ENCODE data around the gene SPATA9.
"Not testable (repeated sequence)": the region's sequence is repeated elsewhere in the genome, so short reads cannot be mapped to it uniquely, and the experiment has no call there.

Gene SPATA9

DNA sequence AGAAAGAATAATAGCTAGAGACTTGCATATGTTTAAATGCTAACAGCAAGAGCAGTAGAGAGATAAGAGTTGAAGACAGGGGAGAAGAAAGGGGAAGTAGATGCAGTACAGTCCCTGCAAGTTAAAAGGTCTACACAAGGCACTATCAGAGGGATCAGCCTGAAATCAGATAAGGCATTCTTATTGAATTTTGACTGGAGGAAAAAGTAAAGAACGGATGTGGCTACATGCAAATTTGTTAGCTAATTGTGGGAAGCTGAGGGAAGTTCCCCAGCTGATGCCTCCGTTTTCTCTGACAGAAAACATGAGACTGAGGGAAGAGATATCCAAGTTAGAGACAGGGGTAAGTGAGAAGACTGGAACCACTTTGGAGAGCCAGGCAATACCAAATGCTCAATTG lies 35.4 kb upstream of the SPATA9 start:
- peak; percentile 82 for FAIRE-seq
- no peak for DNase-seq (ENCODE audit: extremely low spot score, insufficient read length, low read depth)

DNA sequence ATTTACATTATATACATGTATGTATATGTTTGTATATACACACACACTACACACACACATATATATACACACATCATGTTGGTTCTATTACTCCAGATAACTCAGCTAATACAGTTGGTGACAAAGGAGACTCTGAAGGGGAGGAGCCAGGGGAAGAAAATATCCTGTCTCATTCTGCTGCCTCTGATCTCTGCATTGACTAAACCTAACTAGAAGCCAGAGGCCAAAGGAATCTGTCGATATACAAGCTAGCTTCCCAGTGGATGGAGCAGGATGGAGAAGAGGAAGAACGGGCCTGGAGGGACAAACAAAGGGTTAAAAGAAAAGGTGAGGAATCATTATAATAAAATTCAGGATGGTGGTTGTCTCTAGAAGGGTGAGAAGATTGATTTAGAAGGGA lies 34.6 kb upstream of the SPATA9 start:
- FAIRE-seq (no peak), DNase-seq (ENCODE audit: extremely low spot score, insufficient read length, low read depth) (no peak)

DNA sequence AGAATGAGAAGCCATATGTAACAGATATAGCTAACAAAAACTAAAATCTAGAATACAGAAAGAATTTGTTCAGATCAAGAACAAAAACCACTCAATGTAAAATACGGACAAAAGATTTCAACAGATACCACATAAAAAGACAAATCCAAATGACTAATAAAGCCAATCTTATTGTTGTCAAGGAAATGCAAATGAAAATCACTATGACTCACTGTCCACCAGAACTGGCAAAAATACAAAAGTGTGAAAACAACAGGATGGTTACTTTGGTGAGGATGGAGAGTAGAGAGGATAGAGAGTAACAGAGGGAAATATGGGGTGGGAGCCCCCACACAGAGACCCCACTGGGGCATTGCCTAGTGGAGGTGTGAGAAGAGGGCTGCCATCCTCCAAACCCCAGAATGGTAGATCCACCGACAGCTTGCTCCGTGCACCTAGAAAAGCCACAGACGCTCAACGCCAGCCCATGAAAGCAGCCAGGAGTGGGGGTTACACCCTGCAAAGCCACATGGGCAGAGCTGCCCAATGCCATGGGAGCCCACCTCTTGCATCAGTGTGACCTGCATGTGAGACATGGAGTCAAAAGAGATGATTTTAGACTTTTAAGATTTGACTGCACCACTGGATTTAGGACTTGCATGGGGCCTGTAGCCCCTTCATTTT lies 33.1 kb upstream of the SPATA9 start:
- FAIRE-seq (no peak), DNase-seq (ENCODE audit: extremely low spot score, insufficient read length, low read depth) (no peak)

DNA sequence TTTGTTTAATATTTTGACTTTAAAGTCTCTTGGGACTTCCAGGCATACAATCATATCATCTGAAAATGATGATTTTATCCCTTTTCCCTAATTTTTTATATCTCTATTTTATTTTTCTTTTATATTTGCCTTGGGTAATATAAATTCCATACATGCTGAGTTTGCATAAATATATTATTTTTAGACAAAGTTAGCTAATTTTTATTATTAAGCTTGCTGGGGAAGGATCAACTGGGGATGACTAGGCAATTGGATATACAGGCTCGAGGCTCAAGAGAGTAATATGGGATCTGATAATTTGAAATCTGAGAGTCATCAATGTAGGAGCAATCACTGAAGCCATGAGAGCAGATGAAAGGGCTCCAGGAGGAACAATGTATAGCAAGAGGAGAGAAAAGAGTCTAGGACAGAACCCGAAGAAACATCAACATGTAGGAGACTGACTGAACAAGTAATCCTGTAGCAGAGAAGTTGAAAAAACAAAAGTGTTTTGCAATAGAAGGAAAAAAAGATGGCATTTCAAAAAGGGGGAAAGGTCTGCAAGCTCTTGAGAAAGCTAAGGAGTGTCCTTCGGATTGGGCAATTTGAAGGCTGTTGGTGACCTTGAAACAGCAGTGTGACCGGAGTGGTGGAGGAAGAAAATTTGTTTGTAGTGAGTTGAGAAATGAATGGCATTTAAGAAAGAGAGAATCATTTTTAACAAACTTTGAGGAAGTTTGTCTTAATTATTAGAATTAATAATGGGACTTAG lies 31.3 kb upstream of the SPATA9 start:
- DNase-seq (ENCODE audit: extremely low spot score, insufficient read length, low read depth) (no peak), FAIRE-seq (no peak)

DNA sequence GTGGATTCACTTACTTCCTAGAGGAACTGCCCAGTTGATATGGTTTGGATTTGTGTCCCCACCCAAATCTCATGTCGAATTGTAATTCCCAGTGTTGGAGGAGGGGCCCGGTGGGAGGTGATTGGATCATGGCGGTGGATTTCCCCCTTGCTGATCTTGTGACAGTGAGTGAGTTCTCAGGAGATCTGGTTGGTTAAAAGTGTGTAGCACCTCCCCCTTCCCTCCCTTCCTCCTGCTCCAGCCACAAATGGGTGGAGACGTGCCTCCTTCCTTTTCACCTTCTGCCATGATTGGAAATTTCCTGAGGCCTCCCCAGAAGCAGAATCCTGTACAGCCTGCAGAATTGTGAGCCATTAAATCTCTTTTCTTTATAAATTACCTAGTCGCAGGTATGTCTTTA lies 30.5 kb upstream of the SPATA9 start:
- not testable (repeated sequence) for FAIRE-seq; DNase-seq (ENCODE audit: extremely low spot score, insufficient read length, low read depth)

DNA sequence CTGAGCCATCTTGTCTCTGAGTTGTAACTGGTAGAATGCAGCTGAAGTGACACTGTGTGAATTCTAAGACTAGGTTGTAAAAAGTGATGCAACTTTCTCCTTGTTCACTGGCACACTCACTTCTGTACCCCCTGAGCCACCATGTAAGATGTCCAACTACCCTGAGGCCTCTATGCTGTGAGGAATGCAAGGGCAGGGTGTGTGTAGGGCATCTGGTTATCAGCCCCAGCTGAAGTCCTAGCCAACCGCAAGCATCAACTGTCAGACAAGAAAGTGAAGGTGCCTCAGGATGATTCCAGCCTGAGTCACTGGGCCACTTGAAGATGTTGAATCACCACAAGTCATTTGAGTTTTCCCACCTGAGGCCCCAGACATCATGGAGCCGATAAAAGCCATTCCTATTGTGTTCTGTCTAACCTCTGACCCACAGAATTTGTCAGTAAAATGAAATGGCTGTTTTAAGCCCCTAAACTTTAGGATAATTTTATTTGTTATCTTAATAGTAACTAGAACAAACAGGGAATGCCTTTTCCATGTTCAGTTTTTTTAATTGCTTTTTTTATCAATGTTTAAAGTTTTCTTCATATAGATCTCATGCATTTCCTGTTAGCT lies 29.7 kb upstream of the SPATA9 start:
- no peak for FAIRE-seq

DNA sequence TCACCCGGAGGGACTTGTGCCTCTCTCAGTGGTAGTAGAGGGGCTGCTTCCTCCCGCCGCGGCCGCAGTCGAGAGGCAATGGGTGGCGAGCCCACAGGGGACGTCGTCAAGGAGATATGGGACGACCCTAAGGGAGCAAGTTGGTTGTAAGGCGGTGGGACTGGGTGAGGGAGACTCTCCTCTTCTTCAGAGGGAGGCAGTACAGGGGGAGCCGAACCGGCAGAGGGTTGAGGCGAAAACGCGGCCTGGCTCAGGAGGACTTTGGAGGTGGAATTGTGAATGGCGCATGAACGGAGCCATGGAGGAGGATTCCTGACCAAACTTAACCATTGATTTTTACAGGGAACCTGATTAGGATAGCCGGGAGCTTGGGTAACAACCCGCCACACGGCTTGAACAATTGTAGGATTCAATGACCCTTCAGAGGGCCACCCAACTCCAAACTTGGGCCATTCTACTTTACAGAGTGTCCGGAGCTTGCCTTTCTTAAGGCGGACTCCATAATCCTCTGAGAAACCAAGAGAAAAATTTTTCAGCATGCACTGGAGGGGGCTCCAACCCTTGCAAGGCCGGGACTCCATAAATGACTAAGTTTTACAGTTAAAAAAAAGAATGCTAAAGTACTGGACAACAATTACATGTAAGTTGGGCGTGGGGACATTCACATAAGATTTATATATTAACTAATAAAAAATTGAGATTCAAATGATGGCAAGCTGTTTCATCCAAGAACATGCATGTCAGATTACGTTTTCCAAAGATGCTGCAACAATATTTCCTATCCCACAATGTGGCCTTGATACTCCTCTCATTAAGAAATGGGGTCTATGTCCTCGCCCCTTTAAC lies 28.9 kb upstream of the SPATA9 start:
- FAIRE-seq = no peak
- DNase-seq (ENCODE audit: extremely low spot score, insufficient read length, low read depth) = no peak

More for the DNA sequence above, 29.7 kb upstream of the SPATA9 start:
- DNase-seq (ENCODE audit: extremely low spot score, insufficient read length, low read depth) = no peak

DNA sequence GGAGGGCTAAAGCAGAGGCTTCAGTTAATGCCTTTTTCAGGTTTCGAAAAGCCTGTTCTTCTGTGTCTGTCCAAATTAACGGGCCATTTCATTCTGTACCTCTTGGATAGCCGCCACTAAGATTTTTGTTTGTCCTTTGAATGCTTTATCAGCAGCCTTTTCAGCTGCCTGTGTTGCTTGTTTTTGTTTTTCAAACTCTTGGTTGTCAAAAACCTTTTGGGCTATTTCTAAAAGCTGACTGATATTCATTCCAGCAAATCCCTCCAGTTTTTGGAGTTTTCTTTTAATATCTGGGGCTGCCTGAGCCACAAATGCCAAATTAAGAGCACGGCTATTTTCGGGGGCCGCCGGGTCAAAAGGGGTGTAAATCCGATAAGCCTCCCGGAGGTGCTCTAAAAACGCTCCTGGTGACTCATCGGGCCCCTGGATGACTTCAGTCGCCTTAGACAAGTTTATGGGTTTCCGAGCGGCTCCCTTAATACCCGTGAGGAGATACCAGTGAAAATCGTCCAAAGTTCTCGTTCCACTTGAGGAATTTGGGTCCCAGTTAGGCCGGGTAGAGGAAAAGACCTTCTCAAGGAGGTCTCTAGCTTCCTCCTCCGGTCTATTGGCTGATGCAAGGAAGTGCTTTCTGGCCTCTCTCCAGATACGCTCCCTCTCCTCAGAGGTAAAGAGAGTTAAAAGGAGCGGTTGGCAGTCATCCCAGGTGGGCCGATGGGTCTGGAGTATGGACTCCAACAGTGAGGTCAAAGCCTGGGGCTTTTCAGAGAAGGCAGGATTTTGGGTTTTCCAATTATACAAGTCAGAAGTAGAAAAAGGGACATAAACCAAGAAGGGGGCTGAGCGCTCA lies 28.1 kb upstream of the SPATA9 start:
- not testable (repeated sequence) for DNase-seq (ENCODE audit: extremely low spot score, insufficient read length, low read depth); FAIRE-seq

DNA sequence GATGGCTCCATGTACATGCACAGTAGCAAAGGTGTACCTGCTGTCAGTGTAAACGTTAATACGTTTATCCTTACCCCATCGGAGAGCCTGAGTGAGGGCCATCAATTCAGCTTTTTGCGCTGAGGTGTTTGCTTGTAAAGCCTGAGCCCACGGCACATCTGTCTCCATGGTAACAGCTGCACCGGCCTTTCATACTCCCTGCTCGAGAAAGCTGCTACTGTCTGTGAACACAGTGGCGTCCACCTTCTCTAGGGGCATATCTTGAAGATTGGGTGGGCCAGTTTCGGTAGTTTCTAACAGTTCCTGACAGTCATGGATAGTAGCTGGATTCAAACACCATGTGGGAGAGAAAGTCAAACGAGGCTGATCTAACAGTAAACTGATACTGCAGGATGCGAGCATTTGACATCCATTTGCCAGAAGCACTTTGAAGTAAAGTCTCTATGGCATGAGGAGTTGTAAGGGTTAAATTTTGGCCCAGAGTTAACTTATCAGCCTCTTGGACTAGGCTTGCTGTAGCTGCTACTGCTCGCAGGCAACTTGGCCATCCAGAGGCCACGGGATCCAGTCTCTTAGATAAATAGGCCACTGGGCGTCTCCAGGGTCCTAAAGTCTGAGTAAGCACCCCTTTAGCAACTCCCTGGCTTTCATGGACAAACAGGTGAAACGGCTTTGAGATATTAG lies 27.3 kb upstream of the SPATA9 start:
- DNase-seq (ENCODE audit: extremely low spot score, insufficient read length, low read depth) (no peak), FAIRE-seq (no peak)

DNA sequence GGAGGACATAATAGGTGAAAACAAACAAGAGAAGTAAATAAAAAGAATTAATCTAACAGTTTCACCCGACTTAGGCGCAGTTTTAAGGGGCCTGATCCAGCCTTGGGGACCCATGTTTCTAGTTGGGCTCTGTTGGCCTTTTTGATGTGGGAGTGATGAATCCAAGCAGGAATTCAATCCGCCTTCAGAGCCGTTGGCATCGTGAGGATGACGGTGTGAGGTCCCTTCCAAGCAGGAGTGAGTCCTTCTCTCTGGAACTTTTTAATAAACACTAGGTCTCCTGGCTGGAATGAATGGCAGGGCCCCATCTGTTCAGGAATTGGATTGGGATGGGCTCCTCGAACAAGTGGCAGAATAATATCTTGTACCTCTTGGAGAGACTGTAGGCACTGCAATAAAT lies 26.1 kb upstream of the SPATA9 start:
- no peak for DNase-seq (ENCODE audit: extremely low spot score, insufficient read length, low read depth)
- no peak for FAIRE-seq

DNA sequence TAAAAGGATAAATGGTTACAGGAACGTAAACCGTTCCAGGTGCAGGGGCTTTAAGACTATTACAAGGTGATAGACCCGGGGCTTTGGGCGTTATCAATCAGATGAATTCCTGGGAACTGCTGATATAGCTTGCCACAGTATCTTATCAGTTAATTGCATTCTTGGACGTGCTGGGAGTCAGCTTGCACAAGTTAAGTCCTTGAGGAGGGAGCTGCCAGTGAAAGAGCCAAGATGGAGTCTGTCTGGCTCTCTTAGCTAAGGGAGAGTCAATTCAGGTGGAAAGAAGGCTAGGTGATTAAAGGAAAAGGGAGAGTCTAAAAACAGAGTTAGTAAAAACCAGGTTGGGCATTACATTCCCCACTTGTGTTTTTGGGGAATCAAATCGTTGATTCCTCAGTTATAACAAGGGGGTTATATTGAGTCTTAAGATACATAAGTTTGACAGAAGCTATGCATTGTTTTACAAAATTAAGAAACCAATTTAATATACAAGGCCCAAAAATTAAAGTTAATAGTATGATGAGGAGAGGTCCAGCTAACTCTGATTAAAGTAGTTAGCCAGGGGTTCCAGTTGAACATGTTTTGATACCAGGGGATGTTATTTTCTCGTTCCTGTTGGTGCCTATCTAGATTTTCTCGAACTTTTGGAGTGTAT lies 24.9 kb upstream of the SPATA9 start:
- FAIRE-seq; DNase-seq (ENCODE audit: extremely low spot score, insufficient read length, low read depth): not testable (repeated sequence)

DNA sequence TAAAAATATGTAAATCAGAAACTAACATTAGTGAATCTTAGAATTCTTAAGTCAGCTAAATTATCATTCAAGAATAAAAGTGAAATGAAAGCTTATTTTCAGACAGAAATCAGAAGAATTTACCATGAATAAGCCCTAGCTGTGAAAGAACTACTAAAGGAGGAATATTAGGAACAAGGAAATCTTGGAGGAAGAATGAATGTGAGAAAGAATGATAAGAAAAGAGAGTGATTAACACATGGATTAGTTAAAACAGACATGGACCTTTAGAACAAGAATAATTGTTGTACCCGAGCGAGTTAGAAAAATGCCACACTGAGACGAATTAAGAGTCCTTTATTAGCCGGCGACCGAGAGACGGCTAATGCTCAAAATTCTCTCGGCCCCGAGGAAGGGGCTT lies 24.3 kb upstream of the SPATA9 start:
- DNase-seq (ENCODE audit: extremely low spot score, insufficient read length, low read depth) (no peak), FAIRE-seq (no peak)

DNA sequence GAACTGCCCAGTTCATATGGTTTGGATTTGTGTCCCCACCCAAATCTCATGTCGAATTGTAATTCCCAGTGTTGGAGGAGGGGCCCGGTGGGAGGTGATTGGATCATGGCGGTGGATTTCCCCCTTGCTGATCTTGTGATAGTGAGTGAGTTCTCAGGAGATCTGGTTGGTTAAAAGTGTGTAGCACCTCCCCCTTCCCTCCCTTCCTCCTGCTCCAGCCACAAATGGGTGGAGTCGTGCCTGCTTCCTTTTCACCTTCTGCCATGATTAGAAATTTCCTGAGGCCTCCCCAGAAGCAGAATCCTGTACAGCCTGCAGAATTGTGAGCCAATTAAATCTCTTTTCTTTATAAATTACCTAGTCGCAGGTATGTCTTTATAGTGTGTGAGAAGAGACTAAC lies 23.4 kb upstream of the SPATA9 start:
- DNase-seq (ENCODE audit: extremely low spot score, insufficient read length, low read depth); FAIRE-seq: not testable (repeated sequence)

DNA sequence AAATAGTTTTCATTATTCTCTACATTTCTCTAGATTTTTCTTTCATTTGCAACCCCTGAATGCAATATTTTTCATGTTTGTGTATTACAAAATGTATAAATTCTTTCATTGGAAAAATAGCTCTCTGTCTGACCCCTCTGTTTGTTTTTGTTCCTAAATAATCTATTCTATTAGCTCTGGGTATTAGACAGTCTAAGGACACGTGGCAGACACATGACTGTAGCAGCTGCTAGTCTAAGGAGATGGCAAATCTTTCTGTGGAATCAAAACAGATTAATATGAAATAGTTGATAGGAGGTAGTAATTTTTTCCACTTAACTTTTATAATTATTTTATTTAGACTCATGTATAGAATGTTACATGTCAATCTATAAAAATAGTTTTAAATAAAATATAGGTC lies 21.4 kb upstream of the SPATA9 start:
- no peak for DNase-seq (ENCODE audit: extremely low spot score, insufficient read length, low read depth)
- no peak for FAIRE-seq

DNA sequence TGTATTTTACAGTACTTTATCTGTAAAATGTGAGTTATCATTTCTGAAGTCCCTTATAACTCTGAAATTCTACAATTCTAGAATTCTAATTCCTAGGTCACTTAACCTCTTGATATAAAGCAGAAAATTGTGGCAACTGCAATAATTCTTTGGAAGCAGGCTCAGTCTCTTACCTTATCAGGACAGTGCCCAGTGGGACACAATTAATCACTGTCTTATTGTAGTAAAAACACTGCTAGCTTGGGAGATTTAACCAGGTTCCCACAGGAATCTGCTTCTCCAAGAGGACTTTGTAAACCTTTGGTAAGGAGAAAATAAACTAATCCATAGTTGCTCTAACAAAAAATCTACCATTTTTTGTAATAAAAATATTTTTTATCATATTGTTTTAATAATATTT lies 18.3 kb upstream of the SPATA9 start:
- FAIRE-seq = no peak
- no peak for DNase-seq (ENCODE audit: extremely low spot score, insufficient read length, low read depth)

DNA sequence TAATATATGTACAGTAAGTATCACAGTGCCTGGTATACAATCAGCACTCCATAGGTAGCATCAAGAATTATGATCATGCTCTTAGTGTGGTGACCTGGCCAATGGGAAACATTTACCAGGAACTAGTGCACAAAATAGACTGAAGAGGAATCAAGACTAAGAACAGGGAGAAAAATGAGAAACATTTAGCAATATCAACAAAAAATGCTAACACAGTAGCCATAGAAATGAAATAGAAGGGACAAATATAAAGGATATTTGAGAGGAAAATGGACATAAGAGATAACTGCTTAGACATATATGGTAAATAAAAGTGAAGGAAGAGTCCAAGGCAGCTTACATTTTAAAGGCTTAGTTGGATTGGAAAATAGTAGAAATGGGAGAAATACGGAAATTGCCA lies 16.5 kb upstream of the SPATA9 start:
- FAIRE-seq = no peak
- DNase-seq (ENCODE audit: extremely low spot score, insufficient read length, low read depth) = no peak

DNA sequence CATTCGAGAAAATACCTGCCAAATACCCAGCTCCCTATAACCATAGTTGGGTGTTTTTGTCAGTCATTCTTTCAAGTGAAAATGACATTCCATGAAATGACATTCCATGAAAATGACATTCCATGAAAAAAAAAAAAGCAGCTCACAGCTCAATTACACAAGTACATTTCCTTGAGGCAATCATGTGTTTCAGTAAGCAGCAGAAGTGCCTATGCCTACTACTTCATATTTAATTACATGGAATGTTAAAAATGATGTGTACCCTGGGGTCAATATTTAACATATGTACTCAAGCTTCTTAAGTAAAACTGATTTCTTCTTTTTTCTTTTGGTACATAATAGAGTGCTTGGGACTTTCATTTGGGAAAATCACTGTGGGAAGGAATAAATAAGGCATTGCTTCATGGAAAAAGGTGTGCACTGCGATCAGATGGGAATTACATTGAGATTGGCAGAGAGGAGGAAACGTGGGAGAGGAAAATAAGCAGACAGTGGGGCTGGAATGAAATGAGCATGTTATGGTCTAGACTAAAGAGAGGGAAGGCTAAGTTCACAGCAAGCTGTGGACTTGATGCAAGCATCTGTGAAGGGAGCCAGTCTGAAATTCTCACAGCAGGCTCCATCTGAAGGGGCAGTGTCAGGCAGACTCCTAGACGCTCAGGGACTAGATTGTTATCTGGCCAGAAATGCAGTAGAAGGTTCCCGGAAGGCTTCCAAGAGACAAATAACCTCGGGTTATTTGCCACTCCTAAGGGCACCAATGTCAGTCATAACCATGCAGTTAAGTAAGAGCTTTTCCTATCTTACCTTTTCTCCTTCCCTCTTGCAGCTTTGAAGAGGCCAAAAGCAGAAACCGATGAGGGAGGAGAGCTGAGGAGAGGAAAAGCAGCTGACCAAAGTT lies 15.2 kb upstream of the SPATA9 start:
- DNase-seq (ENCODE audit: extremely low spot score, insufficient read length, low read depth) = no peak
- no peak for FAIRE-seq

DNA sequence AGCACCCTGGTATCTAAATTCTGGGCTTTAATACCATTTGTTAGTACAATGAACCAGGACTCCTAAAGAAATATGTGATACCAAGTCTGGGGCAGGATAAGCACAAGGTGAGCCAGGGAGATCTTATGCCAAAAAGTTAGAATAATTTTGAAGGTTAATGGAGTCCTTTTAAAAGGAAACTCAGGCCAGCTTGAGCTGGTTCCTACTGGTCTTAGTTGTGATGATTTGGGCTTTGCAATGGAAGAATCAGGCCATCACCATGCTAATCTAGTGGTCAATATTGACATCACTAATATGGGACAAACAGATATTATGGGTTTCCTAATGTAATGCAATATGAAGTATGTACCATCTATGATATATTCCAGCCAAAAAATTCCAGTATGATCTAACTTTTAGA lies 7.5 kb upstream of the SPATA9 start:
- no peak for FAIRE-seq
- no peak for DNase-seq (ENCODE audit: extremely low spot score, insufficient read length, low read depth)
